ENCODE measurements around the gene C4BPA.

DNA sequence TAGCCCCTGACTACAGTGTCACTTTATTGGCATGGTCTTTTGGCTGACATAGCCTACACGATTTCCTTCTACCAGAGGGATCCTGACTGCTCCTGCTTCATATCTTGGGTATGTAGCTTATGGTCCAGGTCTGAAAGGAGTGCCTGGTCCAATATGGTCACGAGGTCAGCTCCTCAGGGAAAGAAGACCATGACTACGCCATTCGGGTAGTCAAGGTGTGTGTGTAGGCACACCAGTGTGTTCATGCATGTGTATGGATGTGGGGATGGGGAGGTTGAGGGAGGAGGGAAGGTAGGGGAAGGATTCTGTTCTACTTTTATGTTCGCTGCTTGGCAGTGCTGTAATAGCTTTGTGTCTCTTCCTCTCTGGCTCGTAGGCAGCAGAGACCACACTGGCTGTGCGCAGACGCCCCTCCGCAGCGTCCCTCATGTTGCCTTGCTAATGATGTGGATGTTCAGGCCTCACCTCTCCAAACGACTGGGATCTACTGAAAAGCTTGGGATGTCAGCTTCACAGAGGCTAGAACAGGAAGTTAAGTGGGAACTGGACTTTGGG, 25.4 kb upstream of the C4BPA start:
- TF ChIP-seq, protein P1, sequence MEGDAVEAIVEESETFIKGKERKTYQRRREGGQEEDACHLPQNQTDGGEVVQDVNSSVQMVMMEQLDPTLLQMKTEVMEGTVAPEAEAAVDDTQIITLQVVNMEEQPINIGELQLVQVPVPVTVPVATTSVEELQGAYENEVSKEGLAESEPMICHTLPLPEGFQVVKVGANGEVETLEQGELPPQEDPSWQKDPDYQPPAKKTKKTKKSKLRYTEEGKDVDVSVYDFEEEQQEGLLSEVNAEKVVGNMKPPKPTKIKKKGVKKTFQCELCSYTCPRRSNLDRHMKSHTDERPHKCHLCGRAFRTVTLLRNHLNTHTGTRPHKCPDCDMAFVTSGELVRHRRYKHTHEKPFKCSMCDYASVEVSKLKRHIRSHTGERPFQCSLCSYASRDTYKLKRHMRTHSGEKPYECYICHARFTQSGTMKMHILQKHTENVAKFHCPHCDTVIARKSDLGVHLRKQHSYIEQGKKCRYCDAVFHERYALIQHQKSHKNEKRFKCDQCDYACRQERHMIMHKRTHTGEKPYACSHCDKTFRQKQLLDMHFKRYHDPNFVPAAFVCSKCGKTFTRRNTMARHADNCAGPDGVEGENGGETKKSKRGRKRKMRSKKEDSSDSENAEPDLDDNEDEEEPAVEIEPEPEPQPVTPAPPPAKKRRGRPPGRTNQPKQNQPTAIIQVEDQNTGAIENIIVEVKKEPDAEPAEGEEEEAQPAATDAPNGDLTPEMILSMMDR (conservative IDR thresholded peaks at IDR 0.05 in 1 of 2, IDR thresholded peaks at IDR 0.05 in 1 of 2; ENCODE audit: extremely low read depth in 1 of 2, insufficient read depth in 1 of 2, low read depth in 1 of 2, low read length in 2 of 2): no peak
- no peak for TF ChIP-seq EZH2 (IDR thresholded peaks at IDR 0.05; ENCODE audit: borderline replicate concordance, low read length)
